GM12878 (cell line): Measurements from ENCODE around the gene HSPA12A. TPM values are rescaled to one million over a fixed set of nuclear protein-coding genes. Genes with fewer than 3 reads are reported as not detected.

Source experiments
- CBX5 ChIP-seq: sonication (generic); IDR thresholded peaks from 2 replicates; pipeline ENCODE4 v1.6.1; 2016; ENCODE audit warnings: low read depth, moderate library complexity, mild to moderate bottlenecking, inconsistent platforms
- CHD1 ChIP-seq: IDR thresholded peaks from 2 replicates; pipeline ENCODE4 v1.6.1; 2012; ENCODE audit warnings: low read depth, low read length, improper control_type of control experiment
- CHD2 ChIP-seq: IDR thresholded peaks from 2 replicates; pipeline ENCODE4 v1.6.1; 2011; ENCODE audit warnings: low read depth, low read length, improper control_type of control experiment, borderline replicate concordance
- IKZF1 ChIP-seq: fragments of 450-650 bp; conservative IDR thresholded peaks from 2 replicates; pipeline ENCODE4 v1.6.1; 2017; ENCODE audit warnings: antibody characterized with exemption, mild to moderate bottlenecking
- JUND ChIP-seq: IDR thresholded peaks from 2 replicates; pipeline ENCODE4 v1.6.1; 2012; ENCODE audit warnings: low read depth, mild to moderate bottlenecking, low read length, improper control_type of control experiment, moderate library complexity
- NRF1 ChIP-seq: conservative IDR thresholded peaks from 2 replicates; pipeline ENCODE4 v1.6.1; 2011; ENCODE audit warnings: mild to moderate bottlenecking, low read depth, low read length, improper control_type of control experiment
- RB1 ChIP-seq: fragments of 450-650 bp; formaldehyde crosslinking; IDR thresholded peaks from 2 replicates; pipeline ENCODE4 v1.6.1; 2017; ENCODE audit warnings: mild to moderate bottlenecking, borderline replicate concordance
- RBBP5 ChIP-seq: fragments of 200-600 bp; sonication (generic); conservative IDR thresholded peaks from 2 replicates; pipeline ENCODE4 v1.6.1; 2016
- STAT3 ChIP-seq: IDR thresholded peaks from 2 replicates; pipeline ENCODE4 v1.6.1; 2011; ENCODE audit warnings: low read depth, low read length, improper control_type of control experiment
- polyA plus RNA-seq, 11 experiments: library from polyadenylated mRNA; depleted of rRNA in 4 of 11; unstranded in 6 of 11; stranded (reverse) in 5 of 11; fragments of >200 nt; fragmentation: Nextera tagmentation in 4 of 11; fragmentation: Illumina TruSeq in 1 of 11; extraction: Ambion mirVana in 4 of 11; extraction: Trizol in 1 of 11; gene quantifications; 1 replicate in 1 of 11; 2 replicates in 10 of 11; pipeline versions ENCODE4 v1.2.1 to v1.2.3, GENCODE V29; 2011 to 2016; ENCODE audit warnings: inconsistent platforms in 2 of 11, missing spikeins in 2 of 11, low read depth in 1 of 11
- total RNA-seq, 4 experiments: library from RNA; depleted of rRNA in 3 of 4; stranded (reverse); fragments of >200 nt in 3 of 4; fragmentation: Illumina TruSeq in 1 of 4; extraction: Trizol in 1 of 4; gene quantifications; 2 replicates each; pipeline versions ENCODE4 v1.2.1 to v1.2.3, GENCODE V29; 2013 to 2021
- TF ChIP-seq, protein P1 (sequence below): fragments of 150-350 bp; IDR thresholded peaks from 2 replicates; pipeline ENCODE4 v1.6.1; 2016; ENCODE audit warnings: low read depth, low read length
- TF ChIP-seq, protein P2 (sequence below): fragments of 450-650 bp; IDR thresholded peaks from 2 replicates; pipeline ENCODE4 v1.6.1; 2017; ENCODE audit warnings: mild to moderate bottlenecking, moderate library complexity

The HSPA12A gene
- total and polyA plus RNA-seq, 10 of the 15 experiments (the other 5 are each of a cell fraction or from before 2014, with no cell fraction given): 0.90 to 20.2 (median 2.8) TPM

DNA sequence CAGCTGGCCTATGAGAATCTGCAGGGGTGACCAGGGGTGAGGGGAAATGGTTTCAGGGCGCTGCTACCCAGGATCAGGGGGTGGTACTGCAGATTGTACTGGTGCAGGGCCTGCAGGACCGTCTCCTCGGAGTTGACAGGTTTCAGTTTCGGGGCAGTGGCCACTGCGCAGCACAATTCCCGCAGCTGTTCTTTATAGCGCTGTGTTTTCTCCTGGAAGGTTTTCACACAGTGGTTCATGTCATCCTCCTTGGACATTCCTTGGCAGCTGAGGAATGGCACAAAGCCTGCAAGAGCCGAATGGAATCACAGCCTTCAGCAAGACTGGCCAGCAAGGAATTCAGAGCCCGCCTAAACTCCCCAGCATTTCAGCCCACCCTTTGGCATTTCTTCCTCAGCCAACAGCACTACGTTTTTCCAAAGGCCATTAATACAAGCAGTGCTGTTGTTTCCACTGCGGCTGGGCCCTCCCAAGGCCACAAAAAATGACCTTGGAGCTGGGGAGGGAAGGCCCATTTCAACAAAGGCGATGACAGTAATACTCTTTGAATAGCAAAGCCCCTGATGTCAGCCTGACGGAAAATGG, 76.7 kb downstream of the HSPA12A start (continued):
- TF ChIP-seq, protein P1, sequence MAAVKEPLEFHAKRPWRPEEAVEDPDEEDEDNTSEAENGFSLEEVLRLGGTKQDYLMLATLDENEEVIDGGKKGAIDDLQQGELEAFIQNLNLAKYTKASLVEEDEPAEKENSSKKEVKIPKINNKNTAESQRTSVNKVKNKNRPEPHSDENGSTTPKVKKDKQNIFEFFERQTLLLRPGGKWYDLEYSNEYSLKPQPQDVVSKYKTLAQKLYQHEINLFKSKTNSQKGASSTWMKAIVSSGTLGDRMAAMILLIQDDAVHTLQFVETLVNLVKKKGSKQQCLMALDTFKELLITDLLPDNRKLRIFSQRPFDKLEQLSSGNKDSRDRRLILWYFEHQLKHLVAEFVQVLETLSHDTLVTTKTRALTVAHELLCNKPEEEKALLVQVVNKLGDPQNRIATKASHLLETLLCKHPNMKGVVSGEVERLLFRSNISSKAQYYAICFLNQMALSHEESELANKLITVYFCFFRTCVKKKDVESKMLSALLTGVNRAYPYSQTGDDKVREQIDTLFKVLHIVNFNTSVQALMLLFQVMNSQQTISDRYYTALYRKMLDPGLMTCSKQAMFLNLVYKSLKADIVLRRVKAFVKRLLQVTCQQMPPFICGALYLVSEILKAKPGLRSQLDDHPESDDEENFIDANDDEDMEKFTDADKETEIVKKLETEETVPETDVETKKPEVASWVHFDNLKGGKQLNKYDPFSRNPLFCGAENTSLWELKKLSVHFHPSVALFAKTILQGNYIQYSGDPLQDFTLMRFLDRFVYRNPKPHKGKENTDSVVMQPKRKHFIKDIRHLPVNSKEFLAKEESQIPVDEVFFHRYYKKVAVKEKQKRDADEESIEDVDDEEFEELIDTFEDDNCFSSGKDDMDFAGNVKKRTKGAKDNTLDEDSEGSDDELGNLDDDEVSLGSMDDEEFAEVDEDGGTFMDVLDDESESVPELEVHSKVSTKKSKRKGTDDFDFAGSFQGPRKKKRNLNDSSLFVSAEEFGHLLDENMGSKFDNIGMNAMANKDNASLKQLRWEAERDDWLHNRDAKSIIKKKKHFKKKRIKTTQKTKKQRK: no peak
- TF ChIP-seq CHD2: no peak
- TF ChIP-seq, protein P2, sequence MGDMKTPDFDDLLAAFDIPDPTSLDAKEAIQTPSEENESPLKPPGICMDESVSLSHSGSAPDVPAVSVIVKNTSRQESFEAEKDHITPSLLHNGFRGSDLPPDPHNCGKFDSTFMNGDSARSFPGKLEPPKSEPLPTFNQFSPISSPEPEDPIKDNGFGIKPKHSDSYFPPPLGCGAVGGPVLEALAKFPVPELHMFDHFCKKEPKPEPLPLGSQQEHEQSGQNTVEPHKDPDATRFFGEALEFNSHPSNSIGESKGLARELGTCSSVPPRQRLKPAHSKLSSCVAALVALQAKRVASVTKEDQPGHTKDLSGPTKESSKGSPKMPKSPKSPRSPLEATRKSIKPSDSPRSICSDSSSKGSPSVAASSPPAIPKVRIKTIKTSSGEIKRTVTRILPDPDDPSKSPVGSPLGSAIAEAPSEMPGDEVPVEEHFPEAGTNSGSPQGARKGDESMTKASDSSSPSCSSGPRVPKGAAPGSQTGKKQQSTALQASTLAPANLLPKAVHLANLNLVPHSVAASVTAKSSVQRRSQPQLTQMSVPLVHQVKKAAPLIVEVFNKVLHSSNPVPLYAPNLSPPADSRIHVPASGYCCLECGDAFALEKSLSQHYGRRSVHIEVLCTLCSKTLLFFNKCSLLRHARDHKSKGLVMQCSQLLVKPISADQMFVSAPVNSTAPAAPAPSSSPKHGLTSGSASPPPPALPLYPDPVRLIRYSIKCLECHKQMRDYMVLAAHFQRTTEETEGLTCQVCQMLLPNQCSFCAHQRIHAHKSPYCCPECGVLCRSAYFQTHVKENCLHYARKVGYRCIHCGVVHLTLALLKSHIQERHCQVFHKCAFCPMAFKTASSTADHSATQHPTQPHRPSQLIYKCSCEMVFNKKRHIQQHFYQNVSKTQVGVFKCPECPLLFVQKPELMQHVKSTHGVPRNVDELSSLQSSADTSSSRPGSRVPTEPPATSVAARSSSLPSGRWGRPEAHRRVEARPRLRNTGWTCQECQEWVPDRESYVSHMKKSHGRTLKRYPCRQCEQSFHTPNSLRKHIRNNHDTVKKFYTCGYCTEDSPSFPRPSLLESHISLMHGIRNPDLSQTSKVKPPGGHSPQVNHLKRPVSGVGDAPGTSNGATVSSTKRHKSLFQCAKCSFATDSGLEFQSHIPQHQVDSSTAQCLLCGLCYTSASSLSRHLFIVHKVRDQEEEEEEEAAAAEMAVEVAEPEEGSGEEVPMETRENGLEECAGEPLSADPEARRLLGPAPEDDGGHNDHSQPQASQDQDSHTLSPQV: no peak
- TF ChIP-seq JUND: no peak
- no peak for TF ChIP-seq STAT3
- no peak for TF ChIP-seq NRF1
- TF ChIP-seq RB1: no peak
- no peak for TF ChIP-seq RBBP5
- no peak for TF ChIP-seq IKZF1
- no peak for TF ChIP-seq CBX5
- no peak for TF ChIP-seq CHD1
